ENCODE results near the gene EFR3B. TPM values are rescaled to one million over a fixed set of nuclear protein-coding genes. Genes with fewer than 3 reads are reported as not detected.
"Not testable (repeated sequence)": the region's sequence is repeated elsewhere in the genome, so short reads cannot be mapped to it uniquely, and the experiment has no call there.

EFR3B gene
- total RNA-seq, 1 donor from 2014 or later, result 14.7 TPM

GRCh38 chr2:25125976-25126375 lies 84.1 kb downstream of the EFR3B start:
- peaks cover 1% of the 10 kb centered on the region for H3K4me1 Mint-ChIP-seq (ENCODE audit: low read depth, unreplicated experiment)
- no peak overlapping the region for H3K4me3 ChIP-seq (ENCODE audit: insufficient read depth, low read depth, low read length)
- no peak overlapping the region for H3K9ac ChIP-seq (ENCODE audit: low read length)
- H3K9me3 ChIP-seq (ENCODE audit: insufficient read depth, low read depth, low read length), result no peaks in the 10 kb centered on the region
- H3K36me3 ChIP-seq (ENCODE audit: insufficient read depth, low read length), result no peaks in the 10 kb centered on the region
- no peaks in the 10 kb centered on the region for H3K9me3 Mint-ChIP-seq (ENCODE audit: unreplicated experiment)
- FAIRE-seq, result no peak
- H2AFZ ChIP-seq (ENCODE audit: low read depth, low read length), result no peak overlapping the region
- no peaks in the 10 kb centered on the region for H4K20me1 ChIP-seq (ENCODE audit: insufficient read depth, low read length)
- TF ChIP-seq CTCF (IDR thresholded peaks at IDR 0.05; ENCODE audit: insufficient read depth, low read depth, low read length) (no peak), EZH2 (IDR thresholded peaks at IDR 0.05; ENCODE audit: insufficient read depth, low read length) (no peak)
- H3K4me2 ChIP-seq (ENCODE audit: low read length), result no peak overlapping the region
- no peak overlapping the region for H3K27ac ChIP-seq (ENCODE audit: low read depth, low read length)
- no peaks in the 10 kb centered on the region for H3K27me3 ChIP-seq (ENCODE audit: insufficient read depth, low read length)
- H3K27ac Mint-ChIP-seq (ENCODE audit: unreplicated experiment), result no peak overlapping the region
- no peak overlapping the region for H3K4me3 Mint-ChIP-seq (ENCODE audit: unreplicated experiment)
- no peaks in the 10 kb centered on the region for H3K79me2 ChIP-seq (ENCODE audit: insufficient read depth, low read length)
- no peaks in the 10 kb centered on the region for H3K4me1 ChIP-seq (ENCODE audit: insufficient read depth, low read length)
- DNase-seq (ENCODE audit: low read depth), result no peak
- peaks cover 13% of the 10 kb centered on the region for H3K36me3 Mint-ChIP-seq (ENCODE audit: low read depth, unreplicated experiment)
- no peaks in the 10 kb centered on the region for H3K27me3 Mint-ChIP-seq (ENCODE audit: low read depth, unreplicated experiment)

GRCh38 chr2:25127071-25127470 lies 85.2 kb downstream of the EFR3B start:
- H3K9me3 ChIP-seq (ENCODE audit: insufficient read depth, low read depth, low read length); H3K27ac ChIP-seq (ENCODE audit: low read depth, low read length); H3K4me3 ChIP-seq (ENCODE audit: insufficient read depth, low read depth, low read length); H3K79me2 ChIP-seq (ENCODE audit: insufficient read depth, low read length); H3K27me3 ChIP-seq (ENCODE audit: insufficient read depth, low read length); H3K27me3 Mint-ChIP-seq (ENCODE audit: low read depth, unreplicated experiment); H3K36me3 ChIP-seq (ENCODE audit: insufficient read depth, low read length); H3K9ac ChIP-seq (ENCODE audit: low read length); H3K4me3 Mint-ChIP-seq (ENCODE audit: unreplicated experiment); FAIRE-seq; H4K20me1 ChIP-seq (ENCODE audit: insufficient read depth, low read length); H2AFZ ChIP-seq (ENCODE audit: low read depth, low read length); H3K27ac Mint-ChIP-seq (ENCODE audit: unreplicated experiment); H3K9me3 Mint-ChIP-seq (ENCODE audit: unreplicated experiment); H3K4me1 ChIP-seq (ENCODE audit: insufficient read depth, low read length); DNase-seq (ENCODE audit: low read depth); H3K4me2 ChIP-seq (ENCODE audit: low read length); H3K4me1 Mint-ChIP-seq (ENCODE audit: low read depth, unreplicated experiment): not testable (repeated sequence)
- peaks cover 11% of the 10 kb centered on the region for H3K36me3 Mint-ChIP-seq (ENCODE audit: low read depth, unreplicated experiment)

GRCh38 chr2:25127646-25128045 lies 85.8 kb downstream of the EFR3B start:
- no peak overlapping the region for H3K4me3 Mint-ChIP-seq (ENCODE audit: unreplicated experiment)
- H3K4me3 ChIP-seq (ENCODE audit: insufficient read depth, low read depth, low read length), result no peak overlapping the region
- H3K9me3 Mint-ChIP-seq (ENCODE audit: unreplicated experiment), result no peaks in the 10 kb centered on the region
- no peaks in the 10 kb centered on the region for H3K36me3 ChIP-seq (ENCODE audit: insufficient read depth, low read length)
- H3K79me2 ChIP-seq (ENCODE audit: insufficient read depth, low read length), result no peaks in the 10 kb centered on the region
- no peak overlapping the region for H3K27ac Mint-ChIP-seq (ENCODE audit: unreplicated experiment)
- peaks cover 1% of the 10 kb centered on the region for H3K4me1 Mint-ChIP-seq (ENCODE audit: low read depth, unreplicated experiment)
- no peaks in the 10 kb centered on the region for H3K9me3 ChIP-seq (ENCODE audit: insufficient read depth, low read depth, low read length)
- no peaks in the 10 kb centered on the region for H3K27me3 Mint-ChIP-seq (ENCODE audit: low read depth, unreplicated experiment)
- H3K27ac ChIP-seq (ENCODE audit: low read depth, low read length), result no peak overlapping the region
- no peak for TF ChIP-seq CTCF (IDR thresholded peaks at IDR 0.05; ENCODE audit: insufficient read depth, low read depth, low read length)
- TF ChIP-seq EZH2 (IDR thresholded peaks at IDR 0.05; ENCODE audit: insufficient read depth, low read length), result no peak
- no peak overlapping the region for H2AFZ ChIP-seq (ENCODE audit: low read depth, low read length)
- H3K4me1 ChIP-seq (ENCODE audit: insufficient read depth, low read length), result no peaks in the 10 kb centered on the region
- no peak for FAIRE-seq
- H3K4me2 ChIP-seq (ENCODE audit: low read length), result no peak overlapping the region
- peaks cover 6% of the 10 kb centered on the region for H3K36me3 Mint-ChIP-seq (ENCODE audit: low read depth, unreplicated experiment)
- peak; percentile 34 for DNase-seq (ENCODE audit: low read depth)
- H4K20me1 ChIP-seq (ENCODE audit: insufficient read depth, low read length), result no peaks in the 10 kb centered on the region
- H3K27me3 ChIP-seq (ENCODE audit: insufficient read depth, low read length), result no peaks in the 10 kb centered on the region
- H3K9ac ChIP-seq (ENCODE audit: low read length), result no peak overlapping the region
